ENCODE data around the gene RNF220. TPM values are rescaled to one million over a fixed set of nuclear protein-coding genes. Genes with fewer than 3 reads are reported as not detected.

Gene RNF220
- total RNA-seq, 2 donors from 2014 or later, result 84.8 to 95.2 TPM

DNA sequence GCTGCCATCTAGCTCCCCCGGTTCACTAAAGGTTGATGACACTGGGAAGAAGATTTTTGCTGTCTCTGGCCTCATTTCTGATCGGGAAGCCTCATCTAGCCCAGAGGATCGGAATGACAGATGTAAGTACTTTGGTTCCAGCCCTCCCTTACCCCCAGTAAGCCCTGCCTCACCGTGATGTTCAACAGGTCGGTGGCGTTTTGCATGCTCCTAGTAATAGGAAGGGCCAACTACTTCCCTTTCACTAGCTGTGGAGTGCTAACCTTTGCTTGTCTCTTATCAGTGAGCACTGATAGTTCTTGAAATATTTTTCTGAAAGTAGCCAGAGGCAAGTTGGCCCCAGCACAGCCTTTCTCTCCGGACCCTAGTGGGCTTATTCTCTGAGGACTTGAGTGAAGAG is 7.5 kb downstream of the RNF220 start:
- peaks cover 7% of the 10 kb centered on the region for H3K4me1 Mint-ChIP-seq
- H3K9me3 ChIP-seq (ENCODE audit: control insufficient read depth, low read length, poor library complexity, severe bottlenecking), result no peaks in the 10 kb centered on the region
- H3K27ac Mint-ChIP-seq, result no peak overlapping the region
- no peaks in the 10 kb centered on the region for H3K27me3 Mint-ChIP-seq
- H3K4me3 Mint-ChIP-seq, result no peak overlapping the region
- H3K36me3 Mint-ChIP-seq (ENCODE audit: low read depth), result peaks cover 3% of the 10 kb centered on the region
- ATAC-seq, result no peak
- no peak for DNase-seq

DNA sequence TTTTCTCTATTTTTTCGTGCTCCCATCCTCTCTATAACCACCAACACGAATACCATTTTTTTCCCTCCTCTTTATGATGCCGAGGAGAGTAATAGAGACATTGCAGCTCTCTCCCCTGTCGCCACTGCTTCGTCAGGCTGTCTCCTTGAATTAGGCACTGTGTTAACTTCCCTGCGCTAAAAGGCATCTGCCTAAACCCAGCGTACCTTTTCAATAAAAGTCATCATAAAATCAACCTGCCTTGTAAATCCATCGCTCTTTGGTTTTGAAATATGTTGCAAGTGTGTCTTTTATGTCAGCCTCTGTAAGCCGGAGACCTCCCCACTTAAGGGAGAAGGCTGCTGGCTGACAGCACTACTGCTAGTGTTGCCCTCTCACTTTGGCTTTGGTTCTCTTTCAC is 8.7 kb downstream of the RNF220 start:
- no peak overlapping the region for H3K4me3 Mint-ChIP-seq
- DNase-seq (no peak), ATAC-seq (no peak)
- peaks cover 5% of the 10 kb centered on the region for H3K27me3 Mint-ChIP-seq
- H3K27ac Mint-ChIP-seq, result no peak overlapping the region
- no peaks in the 10 kb centered on the region for H3K9me3 ChIP-seq (ENCODE audit: control insufficient read depth, low read length, poor library complexity, severe bottlenecking)
- peaks cover 7% of the 10 kb centered on the region for H3K4me1 Mint-ChIP-seq
- H3K36me3 Mint-ChIP-seq (ENCODE audit: low read depth), result peaks cover 3% of the 10 kb centered on the region

DNA sequence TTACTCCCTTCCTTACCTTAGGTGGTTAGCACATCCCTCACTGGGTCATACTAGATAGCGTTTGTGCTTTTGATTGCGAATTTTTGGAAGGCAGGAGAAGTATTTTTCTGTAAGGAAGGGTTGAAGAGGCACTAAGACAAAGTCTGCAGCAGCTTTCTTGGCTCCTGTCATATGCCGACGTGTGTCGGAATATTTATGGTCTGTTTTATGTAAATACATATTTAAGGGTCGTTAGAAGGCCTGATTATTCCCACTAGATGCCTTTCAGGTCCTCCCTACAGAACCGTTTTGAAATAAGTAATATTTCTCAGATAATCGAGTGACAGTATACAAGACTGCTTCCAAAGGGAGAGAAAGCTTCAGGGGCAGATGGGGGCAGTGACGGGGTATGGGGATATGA is 10.0 kb downstream of the RNF220 start:
- no peaks in the 10 kb centered on the region for H3K9me3 ChIP-seq (ENCODE audit: control insufficient read depth, low read length, poor library complexity, severe bottlenecking)
- DNase-seq (no peak), ATAC-seq (no peak)
- H3K4me1 Mint-ChIP-seq, result no peaks in the 10 kb centered on the region
- no peak overlapping the region for H3K27ac Mint-ChIP-seq
- peaks cover 3% of the 10 kb centered on the region for H3K36me3 Mint-ChIP-seq (ENCODE audit: low read depth)
- H3K4me3 Mint-ChIP-seq, result no peak overlapping the region
- peaks cover 13% of the 10 kb centered on the region for H3K27me3 Mint-ChIP-seq

DNA sequence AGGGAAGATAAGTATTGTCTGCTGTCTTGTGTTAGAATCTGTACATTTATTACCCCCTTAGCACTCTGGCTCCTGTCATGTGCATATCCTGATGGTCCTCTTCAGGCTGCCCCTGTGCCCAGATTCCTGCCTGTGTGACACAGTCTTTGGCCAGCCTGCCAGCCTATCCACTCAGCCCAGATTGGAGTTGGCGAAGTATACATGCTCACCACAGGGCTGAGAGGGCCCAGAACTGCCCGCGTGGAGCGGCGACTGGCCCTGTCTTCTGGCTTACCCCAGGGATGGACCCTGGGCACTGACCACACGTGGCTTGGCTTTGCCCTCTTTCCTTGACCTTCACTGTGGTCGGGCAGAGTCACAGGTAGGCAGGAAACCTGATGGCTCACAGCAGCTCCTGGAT is 11.4 kb downstream of the RNF220 start:
- H3K4me1 Mint-ChIP-seq, result no peaks in the 10 kb centered on the region
- DNase-seq (no peak), ATAC-seq (no peak)
- H3K9me3 ChIP-seq (ENCODE audit: control insufficient read depth, low read length, poor library complexity, severe bottlenecking), result no peaks in the 10 kb centered on the region
- H3K27me3 Mint-ChIP-seq, result peaks cover 26% of the 10 kb centered on the region
- H3K4me3 Mint-ChIP-seq, result no peak overlapping the region
- H3K27ac Mint-ChIP-seq, result no peak overlapping the region
- peaks cover 3% of the 10 kb centered on the region for H3K36me3 Mint-ChIP-seq (ENCODE audit: low read depth)

DNA sequence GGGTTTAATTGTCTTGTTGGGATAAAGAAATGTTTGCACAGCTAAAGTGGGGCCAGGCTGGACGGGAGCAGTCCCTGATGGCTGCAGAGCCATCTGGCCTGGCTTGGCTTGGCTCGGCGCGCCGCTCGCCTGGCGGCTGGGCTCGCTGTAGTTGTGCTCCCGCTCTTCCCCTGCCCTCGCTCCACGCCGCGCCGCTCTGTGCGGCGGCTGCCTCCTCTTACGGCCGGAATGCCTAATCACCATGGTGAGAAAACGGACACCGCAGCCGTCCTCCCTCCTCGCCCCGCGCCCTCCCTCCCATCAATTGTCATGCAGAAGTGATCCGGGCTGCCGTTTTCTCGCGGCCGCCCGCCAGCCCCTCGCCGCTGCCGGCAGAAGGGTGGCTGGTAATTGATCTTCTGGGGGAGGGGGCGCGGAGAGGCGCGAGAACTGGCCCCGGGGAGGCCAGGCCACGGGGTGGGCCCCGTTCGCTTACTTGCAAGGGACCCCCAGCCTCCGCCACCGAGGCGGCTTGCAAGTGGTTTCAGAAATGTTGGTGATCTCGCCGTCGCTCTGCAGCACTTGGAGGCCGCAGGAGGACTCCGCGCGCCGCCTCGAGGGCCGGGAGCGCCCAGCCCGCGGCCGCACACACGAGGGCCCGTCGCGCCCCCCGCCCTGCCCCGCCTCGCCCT is 12.4 kb downstream of the RNF220 start:
- Mint-ChIP-seq H3K4me1 (no peaks in the 10 kb centered on the region), H3K36me3 (ENCODE audit: low read depth) (no peaks in the 10 kb centered on the region), H3K4me3 (peak overlapping the region; percentile 39), H3K27ac (no peak overlapping the region), H3K27me3 (peaks cover 37% of the 10 kb centered on the region)
- DNase-seq (no peak), ATAC-seq (peak; percentile 40)
- no peaks in the 10 kb centered on the region for H3K9me3 ChIP-seq (ENCODE audit: control insufficient read depth, low read length, poor library complexity, severe bottlenecking)

DNA sequence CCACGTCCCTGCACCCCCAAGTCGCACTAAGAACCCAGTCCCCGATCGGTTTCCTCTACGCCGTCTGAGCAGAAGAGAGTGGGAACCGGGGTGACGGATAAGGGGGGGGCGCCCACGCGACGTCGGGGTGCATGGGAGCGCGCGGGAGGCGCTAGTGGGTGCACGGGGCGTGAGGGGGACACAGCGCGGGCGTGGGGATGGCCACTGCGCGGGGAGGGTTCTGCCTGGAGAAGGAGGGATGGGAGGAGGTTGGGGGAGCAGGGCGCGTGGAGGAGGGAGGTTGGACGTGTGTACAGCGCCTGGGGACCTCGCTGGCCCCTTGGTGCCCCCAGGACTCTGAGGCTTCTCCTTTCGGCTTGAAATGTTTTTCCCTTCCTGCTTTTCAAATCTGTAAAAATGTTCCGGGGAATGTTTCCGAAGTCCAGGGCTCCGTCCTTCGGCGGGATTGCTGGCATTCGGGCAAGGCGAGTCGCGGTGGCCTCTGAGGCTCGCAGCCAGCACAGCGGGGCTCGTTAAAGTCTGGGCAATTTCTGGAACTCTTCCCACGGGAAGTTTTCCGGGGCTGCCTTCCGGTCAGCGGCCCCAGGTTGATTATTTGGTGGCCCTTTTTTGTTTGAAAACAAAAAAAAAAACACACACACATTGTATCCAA is 13.1 kb downstream of the RNF220 start:
- ATAC-seq (no peak), DNase-seq (no peak)
- Mint-ChIP-seq H3K27me3 (peaks cover 44% of the 10 kb centered on the region), H3K36me3 (ENCODE audit: low read depth) (no peaks in the 10 kb centered on the region), H3K4me1 (no peaks in the 10 kb centered on the region), H3K4me3 (peak overlapping the region; percentile 39), H3K27ac (no peak overlapping the region)
- no peaks in the 10 kb centered on the region for H3K9me3 ChIP-seq (ENCODE audit: control insufficient read depth, low read length, poor library complexity, severe bottlenecking)

DNA sequence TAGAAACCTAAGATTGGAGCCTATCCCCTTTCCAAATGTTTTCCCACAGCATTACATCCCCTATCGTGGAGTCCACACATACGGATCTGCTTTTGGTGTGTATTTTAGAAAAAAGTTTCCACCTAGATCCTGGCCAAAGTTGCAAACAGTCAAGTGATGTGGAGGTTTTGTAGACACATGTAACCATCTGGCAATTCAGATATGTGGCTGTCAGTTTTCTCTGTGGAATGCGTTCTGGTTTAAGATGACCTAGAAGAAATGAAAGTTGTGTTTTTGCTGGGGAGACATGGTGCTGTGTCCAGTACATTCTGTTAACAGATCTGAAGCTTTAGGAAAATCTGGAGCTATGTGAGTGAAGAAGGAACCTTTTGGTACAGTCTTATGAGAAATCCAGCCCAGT is 14.8 kb downstream of the RNF220 start:
- ATAC-seq (no peak), DNase-seq (no peak)
- H3K27me3 Mint-ChIP-seq, result peaks cover 61% of the 10 kb centered on the region
- no peak overlapping the region for H3K4me3 Mint-ChIP-seq
- peaks cover 10% of the 10 kb centered on the region for H3K4me1 Mint-ChIP-seq
- H3K9me3 ChIP-seq (ENCODE audit: control insufficient read depth, low read length, poor library complexity, severe bottlenecking), result no peaks in the 10 kb centered on the region
- no peaks in the 10 kb centered on the region for H3K36me3 Mint-ChIP-seq (ENCODE audit: low read depth)
- no peak overlapping the region for H3K27ac Mint-ChIP-seq

DNA sequence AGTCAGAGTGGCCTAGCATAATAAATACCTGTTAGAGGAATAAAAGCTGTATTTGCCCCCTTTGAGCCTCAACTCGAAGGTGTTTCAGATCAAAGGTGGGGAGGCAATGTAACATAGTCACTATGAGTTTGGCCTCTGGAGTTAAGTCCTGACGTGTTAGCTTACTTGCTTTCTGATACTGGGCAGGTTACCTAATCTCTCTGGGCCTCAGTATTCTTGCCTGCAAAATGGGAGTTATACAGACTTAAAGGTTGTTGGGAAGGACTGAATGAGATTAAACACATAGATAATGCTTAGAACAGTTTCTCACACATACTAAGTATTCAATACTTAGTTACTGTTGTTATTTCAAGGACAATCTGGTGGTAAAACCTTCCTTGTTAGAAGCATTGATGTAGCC is 15.5 kb downstream of the RNF220 start:
- peaks cover 10% of the 10 kb centered on the region for H3K4me1 Mint-ChIP-seq
- no peak overlapping the region for H3K4me3 Mint-ChIP-seq
- H3K27me3 Mint-ChIP-seq, result peaks cover 68% of the 10 kb centered on the region

DNA sequence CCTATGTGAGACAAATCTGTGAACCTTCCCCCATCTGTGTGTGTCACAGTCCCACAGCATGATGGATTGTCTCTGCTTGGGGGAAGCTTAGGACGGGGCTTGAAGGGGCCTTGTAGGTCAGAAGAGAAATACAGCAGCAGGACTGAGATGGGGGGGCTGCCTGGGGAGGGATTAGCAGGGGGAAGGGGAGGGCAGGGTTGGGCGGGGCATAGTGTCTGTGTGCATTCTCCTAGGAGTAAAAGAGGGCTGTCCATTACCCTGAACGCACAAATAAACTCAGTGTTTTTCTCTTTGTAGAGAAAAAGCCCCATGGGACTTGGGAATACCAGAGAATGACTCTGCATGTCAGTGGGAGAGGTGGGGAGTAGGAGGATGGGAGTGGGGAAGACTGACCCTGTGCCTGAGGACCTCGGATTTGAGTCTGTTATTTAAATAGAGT is 16.4 kb downstream of the RNF220 start:
- DNase-seq (no peak), ATAC-seq (no peak)
- H3K9me3 ChIP-seq (ENCODE audit: control insufficient read depth, low read length, poor library complexity, severe bottlenecking), result no peaks in the 10 kb centered on the region
- Mint-ChIP-seq H3K4me3 (no peak overlapping the region), H3K36me3 (ENCODE audit: low read depth) (no peaks in the 10 kb centered on the region), H3K27me3 (peaks cover 77% of the 10 kb centered on the region), H3K27ac (no peak overlapping the region), H3K4me1 (peaks cover 10% of the 10 kb centered on the region)

More for the DNA sequence above, 15.5 kb downstream of the RNF220 start:
- no peak overlapping the region for H3K27ac Mint-ChIP-seq
- no peaks in the 10 kb centered on the region for H3K9me3 ChIP-seq (ENCODE audit: control insufficient read depth, low read length, poor library complexity, severe bottlenecking)
- no peaks in the 10 kb centered on the region for H3K36me3 Mint-ChIP-seq (ENCODE audit: low read depth)
- ATAC-seq (no peak), DNase-seq (no peak)

DNA sequence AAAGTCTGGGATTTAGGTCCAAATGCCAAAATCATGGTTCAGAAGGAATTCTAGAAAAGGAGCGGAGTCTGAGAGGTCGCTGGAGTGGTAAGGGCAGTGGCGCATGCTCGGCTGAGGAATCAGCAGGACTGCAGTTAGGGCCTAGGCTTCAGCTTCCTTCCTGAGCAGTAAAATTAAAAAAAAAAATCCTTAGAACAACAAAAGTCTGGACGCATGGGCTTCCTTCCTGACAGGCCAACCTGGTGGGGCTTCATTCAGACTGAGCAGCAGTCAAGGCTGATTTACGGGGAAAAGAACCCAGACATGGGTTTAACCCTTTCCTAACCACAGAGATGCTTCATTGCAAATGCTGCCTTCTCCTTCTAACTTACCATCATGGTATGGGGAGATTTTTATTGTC is 17.1 kb downstream of the RNF220 start:
- no peak overlapping the region for H3K27ac Mint-ChIP-seq
- no peak for DNase-seq

DNA sequence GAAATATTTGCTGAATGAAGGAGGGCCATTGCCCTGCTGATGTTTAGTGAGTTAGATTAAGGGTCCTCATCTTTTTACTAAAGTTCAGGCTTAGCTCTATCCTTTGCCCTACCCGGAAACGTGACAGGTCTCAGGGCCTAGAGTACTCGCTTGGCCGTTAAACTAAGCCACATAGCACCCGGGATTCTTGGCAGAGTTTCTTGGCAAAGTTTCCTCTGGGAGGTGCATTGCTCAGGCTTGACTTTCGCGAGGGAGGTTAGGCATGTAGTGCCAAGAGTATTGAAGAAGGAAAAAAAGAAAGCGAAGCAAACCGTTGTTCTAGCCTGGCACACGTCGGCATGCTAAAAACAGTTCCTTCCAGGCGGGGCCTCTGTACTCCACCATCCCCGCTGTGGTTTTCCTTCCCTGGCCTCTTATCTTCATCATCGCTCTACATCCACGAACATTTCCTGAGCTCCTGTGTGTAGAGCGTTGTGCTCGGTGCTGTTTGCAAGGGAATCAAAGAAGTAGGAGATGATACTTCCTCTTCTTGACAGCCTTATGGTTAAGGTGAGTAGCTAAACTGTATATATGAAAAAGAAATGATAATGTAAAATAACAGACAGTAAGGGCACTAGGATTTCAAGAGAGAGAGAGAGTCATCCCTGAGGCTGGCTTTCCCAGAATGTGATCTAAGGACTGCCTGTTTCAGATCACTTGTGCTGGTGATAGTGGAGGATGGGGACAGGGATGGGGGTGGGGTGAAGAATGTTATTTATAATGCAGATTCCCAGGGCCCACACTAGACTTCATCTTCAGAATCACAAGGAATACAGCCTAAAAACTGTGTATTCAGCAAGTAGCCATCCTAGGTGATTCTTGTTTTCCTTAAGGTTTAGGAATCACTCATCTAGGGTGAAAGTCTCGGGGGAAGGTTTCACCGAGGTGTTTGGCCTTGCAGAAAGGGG is 18.8 kb downstream of the RNF220 start:
- Mint-ChIP-seq H3K27ac (no peak overlapping the region), H3K4me1 (peaks cover 10% of the 10 kb centered on the region), H3K27me3 (peaks cover 95% of the 10 kb centered on the region), H3K4me3 (no peak overlapping the region), H3K36me3 (ENCODE audit: low read depth) (peaks cover 2% of the 10 kb centered on the region)
- no peaks in the 10 kb centered on the region for H3K9me3 ChIP-seq (ENCODE audit: control insufficient read depth, low read length, poor library complexity, severe bottlenecking)
- DNase-seq, result no peak
- ATAC-seq, result no peak

More for the DNA sequence above, 17.1 kb downstream of the RNF220 start:
- Mint-ChIP-seq H3K4me1 (peaks cover 10% of the 10 kb centered on the region), H3K4me3 (no peak overlapping the region), H3K36me3 (ENCODE audit: low read depth) (peaks cover 2% of the 10 kb centered on the region), H3K27me3 (peaks cover 84% of the 10 kb centered on the region)
- ATAC-seq, result no peak
- no peaks in the 10 kb centered on the region for H3K9me3 ChIP-seq (ENCODE audit: control insufficient read depth, low read length, poor library complexity, severe bottlenecking)

DNA sequence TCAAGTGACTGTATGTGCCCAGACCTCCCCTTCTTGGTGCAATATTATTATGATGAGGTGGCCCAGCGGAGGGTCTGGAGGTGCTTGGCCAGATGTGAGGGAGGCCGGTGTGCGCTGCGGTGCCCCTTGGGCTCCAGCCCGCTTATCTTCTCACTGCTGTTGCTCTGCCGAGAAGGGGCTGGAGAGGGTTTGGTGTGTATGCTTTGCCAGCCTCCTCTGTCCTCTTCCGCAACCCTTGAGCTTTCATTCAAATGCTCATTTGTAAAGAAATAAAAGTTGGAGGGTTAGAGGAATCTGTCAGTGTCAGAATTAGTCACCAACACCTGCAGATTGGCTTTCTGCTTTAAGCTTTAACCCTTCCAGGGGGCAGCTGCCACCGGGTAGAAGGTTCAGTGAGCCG is 19.7 kb downstream of the RNF220 start:
- Mint-ChIP-seq H3K27ac (no peak overlapping the region), H3K27me3 (peaks cover 96% of the 10 kb centered on the region), H3K4me3 (no peak overlapping the region), H3K36me3 (ENCODE audit: low read depth) (peaks cover 2% of the 10 kb centered on the region), H3K4me1 (peaks cover 10% of the 10 kb centered on the region)
- no peak for ATAC-seq
- DNase-seq, result no peak
- no peaks in the 10 kb centered on the region for H3K9me3 ChIP-seq (ENCODE audit: control insufficient read depth, low read length, poor library complexity, severe bottlenecking)

DNA sequence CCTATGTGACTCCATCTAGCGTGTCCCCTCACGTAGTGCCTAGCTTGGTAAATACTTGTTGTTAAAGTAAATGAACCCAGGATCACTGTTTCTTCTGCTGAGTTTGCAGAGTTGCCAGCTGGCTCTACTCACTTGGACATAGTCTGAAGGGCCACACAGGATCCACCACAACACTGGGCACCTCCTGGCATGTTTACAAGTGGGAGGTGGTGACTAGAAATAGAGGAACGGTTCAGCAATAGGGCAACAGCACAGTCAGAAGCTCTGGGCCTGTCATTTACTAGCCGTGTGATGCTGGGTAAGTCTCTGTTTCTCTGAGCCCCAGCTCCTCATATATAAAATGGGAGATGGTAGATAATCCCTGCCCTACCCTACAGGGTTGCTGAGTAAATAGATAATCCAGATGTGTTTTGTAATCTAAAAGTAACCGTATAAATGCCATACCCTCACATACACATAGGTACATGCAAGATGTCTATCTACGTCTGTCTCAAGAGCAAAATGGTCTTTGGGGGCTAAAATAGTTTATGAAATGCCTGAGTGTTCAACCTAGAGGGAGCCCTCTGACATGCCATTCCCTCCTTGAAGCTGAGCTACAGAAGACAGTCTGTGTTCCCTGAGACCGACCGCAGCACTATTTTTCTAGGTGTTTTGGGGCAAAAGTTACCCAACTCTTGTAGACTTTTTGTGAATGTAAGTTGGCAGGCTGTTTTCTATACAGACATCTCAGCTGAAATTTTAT is 20.5 kb downstream of the RNF220 start:
- no peak for ATAC-seq
- Mint-ChIP-seq H3K27me3 (peaks cover 88% of the 10 kb centered on the region), H3K27ac (no peak overlapping the region), H3K4me3 (no peak overlapping the region), H3K4me1 (peaks cover 10% of the 10 kb centered on the region), H3K36me3 (ENCODE audit: low read depth) (peaks cover 2% of the 10 kb centered on the region)
- H3K9me3 ChIP-seq (ENCODE audit: control insufficient read depth, low read length, poor library complexity, severe bottlenecking), result no peaks in the 10 kb centered on the region
- no peak for DNase-seq

All from T-helper 17 cell (primary cell).